Thymus (tissue), 11 donors: ENCODE data around the gene WDR90. TPM values are rescaled to one million over a fixed set of nuclear protein-coding genes. Genes with fewer than 3 reads are reported as not detected.

Experiments
- DNase-seq, 9 donors: peaks; one replicate each; pipeline ENCODE4 v3.0.0-alpha.2; 2013; ENCODE audit warnings: low spot score in 9 of 9, low read depth in 6 of 9, missing footprints in 1 of 9
- H3K27ac ChIP-seq, 2 donors: one replicate each; pipeline ENCODE4 v1.5.1; 2013; ENCODE audit warnings: control low read depth in 1 of 2, low read depth in 1 of 2, low read length in 1 of 2, mild to moderate bottlenecking in 1 of 2, moderate library complexity in 1 of 2
- H3K27me3 ChIP-seq, 2 donors: one replicate each; pipeline ENCODE4 v1.5.1; 2013; ENCODE audit warnings: low read length in 1 of 2; ENCODE audit not compliant: control insufficient read depth in 2 of 2, insufficient read depth in 1 of 2
- H3K36me3 ChIP-seq, 2 donors: one replicate each; pipeline ENCODE4 v1.5.1; 2013; ENCODE audit warnings: low read length in 1 of 2, mild to moderate bottlenecking in 1 of 2, moderate library complexity in 1 of 2; ENCODE audit not compliant: control insufficient read depth in 2 of 2, insufficient read depth in 2 of 2
- H3K4me1 ChIP-seq, 2 donors: one replicate each; pipeline ENCODE4 v1.5.1; 2013; ENCODE audit warnings: low read length in 2 of 2; ENCODE audit not compliant: control insufficient read depth in 2 of 2, insufficient read depth in 2 of 2
- H3K4me3 ChIP-seq, 2 donors: one replicate each; pipeline ENCODE4 v1.5.1; 2013; ENCODE audit warnings: low read length in 2 of 2, control low read depth in 1 of 2, mild to moderate bottlenecking in 1 of 2
- H3K9me3 ChIP-seq, 2 donors: one replicate each; pipeline ENCODE4 v1.5.1; 2013; ENCODE audit warnings: low read length in 1 of 2, mild to moderate bottlenecking in 1 of 2; ENCODE audit not compliant: control insufficient read depth in 2 of 2, insufficient read depth in 1 of 2
- WGBS: extraction: QIAGEN DNeasy Blood & Tissue Kit; methylation state at CpG from one replicate; pipeline ENCODE4 v1.1.7; 2013; 5-methylcytosine and 5-hydroxymethylcytosine counted together
- polyA plus RNA-seq: library from polyadenylated mRNA; stranded (reverse); fragments of 200-250 nt; gene quantifications from one replicate; pipeline ENCODE4 v1.2.3, GENCODE V29; 2013
- total RNA-seq: library from RNA; stranded (reverse); fragments of 120-200 nt; gene quantifications from one replicate; pipeline ENCODE4 v1.2.4, GENCODE V29; 2013
- donor health status: healthy.

WDR90 gene
- total and polyA plus RNA-seq, 2 donors: 10.1 to 22.6 TPM

- Histone ChIP-seq H3K4me1 (peaks cover 0 to 7% of the 10 kb centered on the region in 2 donors), H3K27me3 (no peaks in the 10 kb centered on the region), H3K9me3 (no peaks in the 10 kb centered on the region), H3K4me3 (no peak overlapping the region), H3K27ac (no peak overlapping the region), H3K36me3 (peaks cover 7 to 29% of the 10 kb centered on the region in 2 donors)
- WGBS: 96% methylated on average over 13 of the region's 13 CpGs
- no peak for DNase-seq
Measured at GRCh38 chr16:615122-615521, 34.0 kb upstream of the WDR90 start.

GRCh38 chr16:616733-617586, 32.2 kb upstream of the WDR90 start:
- DNase-seq: no peak
- Histone ChIP-seq H3K36me3 (peaks cover 7 to 29% of the 10 kb centered on the region in 2 donors), H3K27ac (no peak overlapping the region), H3K4me1 (peaks cover 0 to 10% of the 10 kb centered on the region in 2 donors), H3K4me3 (no peak overlapping the region), H3K9me3 (peaks cover 0 to 2% of the 10 kb centered on the region in 2 donors), H3K27me3 (no peaks in the 10 kb centered on the region)
- WGBS: 98% methylated on average over 39 of the region's 39 CpGs

- H3K27ac ChIP-seq: no peak overlapping the region
- H3K36me3 ChIP-seq: peaks cover 7 to 29% of the 10 kb centered on the region in 2 donors
- no peaks in the 10 kb centered on the region for H3K27me3 ChIP-seq
- peaks cover 0 to 10% of the 10 kb centered on the region in 2 donors for H3K4me1 ChIP-seq
- DNase-seq: no peak
- no peak overlapping the region for H3K4me3 ChIP-seq
- WGBS: 93% methylated on average over 16 of the region's 16 CpGs
- H3K9me3 ChIP-seq: peaks cover 0 to 2% of the 10 kb centered on the region in 2 donors
Measured at GRCh38 chr16:617855-618254, 31.3 kb upstream of the WDR90 start.

- Histone ChIP-seq H3K4me3 (no peak overlapping the region), H3K27ac (no peak overlapping the region), H3K9me3 (peaks cover 0 to 2% of the 10 kb centered on the region in 2 donors), H3K36me3 (peaks cover 3 to 23% of the 10 kb centered on the region in 2 donors), H3K27me3 (no peaks in the 10 kb centered on the region), H3K4me1 (peaks cover 0 to 10% of the 10 kb centered on the region in 2 donors)
- 97% methylated on average over 20 of the region's 20 CpGs for WGBS
- DNase-seq: no peak
Measured at GRCh38 chr16:619476-620100, 29.6 kb upstream of the WDR90 start.

GRCh38 chr16:620700-621525, 28.3 kb upstream of the WDR90 start:
- DNase-seq: no peak
- 94% methylated on average over 41 of the region's 41 CpGs for WGBS
- Histone ChIP-seq H3K4me1 (peaks cover 0 to 10% of the 10 kb centered on the region in 2 donors), H3K9me3 (peaks cover 0 to 2% of the 10 kb centered on the region in 2 donors), H3K4me3 (no peak overlapping the region), H3K27me3 (no peaks in the 10 kb centered on the region), H3K27ac (no peak overlapping the region), H3K36me3 (peaks cover 2 to 27% of the 10 kb centered on the region in 2 donors)

GRCh38 chr16:621526-622105, 27.5 kb upstream of the WDR90 start:
- WGBS: 89% methylated on average over 21 of the region's 21 CpGs
- H3K4me3 ChIP-seq: no peak overlapping the region
- H3K27ac ChIP-seq: no peak overlapping the region
- no peaks in the 10 kb centered on the region for H3K27me3 ChIP-seq
- peak in 1 of 9 donors; percentile 31 for DNase-seq
- peaks cover 0 to 2% of the 10 kb centered on the region in 2 donors for H3K9me3 ChIP-seq
- H3K36me3 ChIP-seq: peaks cover 2 to 31% of the 10 kb centered on the region in 2 donors
- H3K4me1 ChIP-seq: peaks cover 0 to 10% of the 10 kb centered on the region in 2 donors

GRCh38 chr16:622920-623280, 26.3 kb upstream of the WDR90 start:
- Histone ChIP-seq H3K27me3 (no peaks in the 10 kb centered on the region), H3K4me1 (peaks cover 0 to 10% of the 10 kb centered on the region in 2 donors), H3K4me3 (no peak overlapping the region), H3K27ac (no peak overlapping the region), H3K9me3 (peaks cover 0 to 2% of the 10 kb centered on the region in 2 donors), H3K36me3 (peaks cover 8 to 38% of the 10 kb centered on the region in 2 donors)
- DNase-seq: no peak
- 97% methylated on average over 17 of the region's 17 CpGs for WGBS

- WGBS: 94% methylated on average over 10 of the region's 10 CpGs
- peaks cover 13 to 50% of the 10 kb centered on the region in 2 donors for H3K36me3 ChIP-seq
- H3K4me3 ChIP-seq: no peak overlapping the region
- DNase-seq: no peak
- H3K4me1 ChIP-seq: peaks cover 0 to 10% of the 10 kb centered on the region in 2 donors
- no peaks in the 10 kb centered on the region for H3K27me3 ChIP-seq
- peaks cover 0 to 2% of the 10 kb centered on the region in 2 donors for H3K9me3 ChIP-seq
- H3K27ac ChIP-seq: peak overlapping the region in 1 of 2 donors; percentile 11
Measured at GRCh38 chr16:624526-625070, 24.6 kb upstream of the WDR90 start.
